ENCODE results near the gene JAK3. TPM values are rescaled to one million over a fixed set of nuclear protein-coding genes. Genes with fewer than 3 reads are reported as not detected.

The JAK3 gene
- total and polyA plus RNA-seq, 2 of the 13 experiments (the other 11 are each of a cell fraction or from before 2014, with no cell fraction given): 3.4 to 18.6 TPM

GRCh38 chr19:17855280-17856152 is 7.7 kb upstream of the JAK3 start (continued):
- TF ChIP-seq ZNF569 (CRISPR knock-in tag; IDR thresholded peaks at IDR 0.05; ENCODE audit: borderline replicate concordance) (no peak), BHLHE40 (IDR thresholded peaks at IDR 0.05; ENCODE audit: low read length) (0 out of 2 replicates have a peak, but pooled peaks have one; percentile 34), ZNF616 (CRISPR knock-in tag; IDR thresholded peaks at IDR 0.05; ENCODE audit: low read depth) (no peak), CEBPB (IDR thresholded peaks at IDR 0.05; ENCODE audit: borderline replicate concordance, low read depth, low read length) (no peak), ATRX (CRISPR knock-in tag; IDR thresholded peaks at IDR 0.05; ENCODE audit: borderline replicate concordance) (no peak), ZNF784 (CRISPR knock-in tag; IDR thresholded peaks at IDR 0.05; ENCODE audit: borderline replicate concordance) (no peak), KMT2A (CRISPR knock-in tag; IDR thresholded peaks at IDR 0.05) (no peak), SOX13 (IDR thresholded peaks at IDR 0.05) (no peak), SOX13 (CRISPR knock-in tag; conservative IDR thresholded peaks at IDR 0.05 in 1 of 2, IDR thresholded peaks at IDR 0.05 in 1 of 2) (no peak; a peak in 1 of 4 replicates), GATA4 (IDR thresholded peaks at IDR 0.05; ENCODE audit: borderline replicate concordance, low read depth) (no peak), MBD4 (IDR thresholded peaks at IDR 0.05; ENCODE audit: borderline replicate concordance, low read length) (no peak), TBX2 (CRISPR knock-in tag; IDR thresholded peaks at IDR 0.05; ENCODE audit: borderline replicate concordance) (no peak), ZNF639 (CRISPR knock-in tag; conservative IDR thresholded peaks at IDR 0.05) (no peak), SMARCC2 (IDR thresholded peaks at IDR 0.05) (no peak), USF2 (IDR thresholded peaks at IDR 0.05; ENCODE audit: low read depth, low read length) (no peak), USF2 (CRISPR knock-in tag; IDR thresholded peaks at IDR 0.05; ENCODE audit: borderline replicate concordance) (no peak), ZNF792 (CRISPR knock-in tag; IDR thresholded peaks at IDR 0.05) (0 out of 2 replicates have a peak, but pooled peaks have one; percentile 35), FOXP4 (CRISPR knock-in tag; IDR thresholded peaks at IDR 0.05) (no peak; the same call in 1 of the 2 replicates), SOX6 (IDR thresholded peaks at IDR 0.05) (no peak), SOX6 (CRISPR knock-in tag; IDR thresholded peaks at IDR 0.05) (peak; percentile 21; the same call in 1 of the 2 replicates), ZNF33B (CRISPR knock-in tag; IDR thresholded peaks at IDR 0.05) (no peak), ZNF777 (CRISPR knock-in tag; IDR thresholded peaks at IDR 0.05) (no peak), TBP (CRISPR knock-in tag; IDR thresholded peaks at IDR 0.05) (no peak)
